NCI-H526 treated with DMSO at 0.1 percent for 48 hours (cell line): ENCODE results near the gene ECEL1.
"Not testable (repeated sequence)": the region's sequence is repeated elsewhere in the genome, so short reads cannot be mapped to it uniquely, and the experiment has no call there.

Experiments
- DNase-seq: peaks from one replicate; lab custom pipeline; 2025; lab: John Stamatoyannopoulos, UW

Gene ECEL1

GRCh38 chr2:232487385-232488096 is at the start of gene ECEL1:
Gene ECEL1, minus strand, starts transcription at chr2:232487834. Its CDS starts 1,181 bp downstream, at chr2:232486653.
- DNase-seq: no peak

GRCh38 chr2:232537079-232537478 is 49.4 kb upstream of the ECEL1 start:
- no peak for DNase-seq

GRCh38 chr2:232535761-232536530 is 48.3 kb upstream of the ECEL1 start:
- DNase-seq: no peak

- DNase-seq: no peak
Observed at GRCh38 chr2:232534940-232535651, 47.5 kb upstream of the ECEL1 start.

GRCh38 chr2:232533944-232534710 is 46.5 kb upstream of the ECEL1 start:
- DNase-seq: no peak

- not testable (repeated sequence) for DNase-seq
Observed at GRCh38 chr2:232532821-232533220, 45.2 kb upstream of the ECEL1 start.

- DNase-seq: no peak
Observed at GRCh38 chr2:232532419-232532818, 44.8 kb upstream of the ECEL1 start.

- no peak for DNase-seq
Observed at GRCh38 chr2:232530626-232531260, 43.1 kb upstream of the ECEL1 start.

- DNase-seq: no peak
Observed at GRCh38 chr2:232529806-232530547, 42.3 kb upstream of the ECEL1 start.

GRCh38 chr2:232528746-232529460 is 41.3 kb upstream of the ECEL1 start:
- no peak for DNase-seq

- DNase-seq: no peak
Observed at GRCh38 chr2:232527905-232528470, 40.4 kb upstream of the ECEL1 start.

- DNase-seq: no peak
Observed at GRCh38 chr2:232526372-232526941, 38.8 kb upstream of the ECEL1 start.

- no peak for DNase-seq
Observed at GRCh38 chr2:232525791-232526371, 38.2 kb upstream of the ECEL1 start, which contains the start of gene CHRND. Gene CHRND, plus strand, starts transcription at chr2:232526160. Its CDS starts 56 bp downstream, at chr2:232526216.

GRCh38 chr2:232525199-232525598 is 37.6 kb upstream of the ECEL1 start:
- no peak for DNase-seq

- no peak for DNase-seq
Observed at GRCh38 chr2:232524771-232525170, 37.1 kb upstream of the ECEL1 start.

- no peak for DNase-seq
Observed at GRCh38 chr2:232523682-232524597, 36.3 kb upstream of the ECEL1 start.

GRCh38 chr2:232523402-232523681 is 35.7 kb upstream of the ECEL1 start:
- no peak for DNase-seq
